Amniotic stem cell (primary cell): ENCODE measurements around the gene ING1.
"Not testable (repeated sequence)": the region's sequence is repeated elsewhere in the genome, so short reads cannot be mapped to it uniquely, and the experiment has no call there.

Experiments
- DNase-seq: peaks from one replicate; lab custom pipeline; 2025; lab: John Stamatoyannopoulos, UW

The ING1 gene

GRCh38 chr13:110695774-110696173 is 17.7 kb upstream of the ING1 start:
- DNase-seq, result not testable (repeated sequence)

- DNase-seq, result no peak
Observed at GRCh38 chr13:110696776-110697175, 16.7 kb upstream of the ING1 start.

DNA sequence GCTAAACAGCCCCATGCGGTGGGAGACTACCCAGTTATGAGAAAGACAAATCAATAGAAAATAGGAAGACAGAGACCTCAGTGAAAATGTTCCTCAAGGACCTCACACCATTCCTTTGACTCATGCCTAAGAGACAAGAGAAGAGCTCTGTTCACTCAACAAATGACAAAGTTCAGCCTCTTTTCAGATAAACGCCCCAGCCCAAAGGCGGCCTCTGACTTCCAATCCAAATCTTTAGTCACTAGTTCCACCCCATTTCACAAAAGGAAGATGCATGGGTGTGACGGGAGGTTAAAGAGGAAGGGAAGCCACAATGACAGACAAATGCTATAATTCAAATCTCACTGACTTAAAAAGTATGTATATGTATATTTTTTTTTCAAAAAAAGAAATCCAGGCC is 15.7 kb upstream of the ING1 start:
- no peak for DNase-seq

GRCh38 chr13:110698689-110699088 is 14.8 kb upstream of the ING1 start:
- no peak for DNase-seq

DNA sequence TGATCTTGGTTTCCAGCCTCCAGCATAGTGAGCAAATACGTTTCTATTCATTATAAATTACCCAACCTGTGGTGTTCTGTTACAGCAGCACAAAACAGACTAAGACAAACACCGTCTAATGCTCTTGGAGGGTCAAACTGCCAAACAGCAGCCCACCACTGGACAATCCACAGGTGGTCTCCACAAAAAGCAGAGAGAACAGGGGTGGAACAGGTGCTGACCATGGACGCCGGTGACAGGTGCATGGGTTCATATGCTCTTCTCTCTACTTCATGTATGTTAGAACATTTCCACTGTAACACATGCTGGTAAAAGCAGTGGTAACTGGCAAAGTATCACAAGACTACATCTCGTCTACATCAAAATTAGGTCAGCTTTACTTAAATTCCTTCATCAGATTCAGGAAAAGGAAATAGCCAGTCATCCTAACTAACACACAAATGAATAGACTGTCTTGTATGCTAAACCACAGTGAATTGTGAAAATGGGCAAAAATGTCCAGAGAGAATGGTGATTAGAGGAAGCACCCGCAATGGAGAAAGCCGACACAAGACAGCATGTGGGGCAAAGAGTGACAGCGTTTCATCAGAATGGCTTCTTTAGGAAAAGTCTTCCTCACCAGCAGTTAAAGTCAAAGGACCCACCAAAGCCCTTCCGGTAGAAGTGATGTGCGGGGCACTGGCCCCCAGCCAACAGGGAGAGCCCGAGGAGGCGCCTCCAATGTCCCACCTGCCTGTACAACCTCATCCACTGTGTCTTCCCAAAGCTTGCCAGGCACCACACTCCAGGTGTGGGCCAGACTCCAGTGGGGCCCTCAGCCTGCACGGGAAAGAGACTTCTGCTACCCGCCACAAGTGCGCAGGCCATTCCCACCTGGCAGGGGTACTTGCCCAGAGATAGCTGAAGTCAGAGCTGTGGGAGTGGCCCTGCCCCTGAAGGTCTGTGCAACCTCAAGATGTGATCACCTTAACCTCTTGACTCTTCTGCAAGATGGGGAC is 14.1 kb upstream of the ING1 start:
- no peak for DNase-seq

DNA sequence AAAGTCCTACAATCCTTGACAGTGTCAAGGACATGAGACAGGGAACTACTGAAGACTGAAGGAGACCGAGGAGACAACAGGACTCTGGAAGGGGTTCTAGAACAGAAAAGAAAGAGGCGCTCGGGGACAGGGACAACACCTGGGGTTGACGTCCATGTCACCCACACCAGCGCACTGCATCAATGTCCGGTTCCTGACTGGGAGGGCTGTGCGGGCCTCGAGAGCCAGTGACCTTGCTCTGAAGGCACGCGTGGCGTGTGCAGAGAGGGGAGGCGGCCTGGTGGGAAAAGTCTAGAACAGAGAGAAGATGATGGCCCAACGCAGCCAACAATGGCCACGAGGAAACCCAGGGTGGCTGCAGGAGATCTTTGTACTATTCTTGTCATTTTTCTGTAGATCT is 13.3 kb upstream of the ING1 start:
- no peak for DNase-seq

- DNase-seq, result no peak
Observed at GRCh38 chr13:110700641-110701040, 12.9 kb upstream of the ING1 start.

DNA sequence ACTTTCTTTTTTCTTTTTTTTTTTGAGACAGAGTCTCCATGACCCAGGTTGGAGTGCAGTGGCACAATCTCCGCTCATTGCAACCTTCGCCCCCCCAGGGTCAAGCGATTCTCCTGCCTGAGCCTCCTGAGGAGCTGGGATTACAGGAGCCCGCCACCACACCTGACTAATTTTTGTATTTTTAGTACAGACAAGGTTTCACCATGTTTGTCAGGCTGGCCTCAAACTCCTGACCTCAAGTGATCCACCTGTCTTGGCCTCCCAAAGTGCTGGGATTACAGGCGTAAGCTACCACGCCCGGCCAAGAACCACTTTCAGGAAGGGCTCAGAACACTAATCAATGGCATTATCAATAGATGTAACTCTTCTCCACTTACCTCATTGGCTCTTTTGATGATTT is 12.4 kb upstream of the ING1 start:
- DNase-seq, result not testable (repeated sequence)

- DNase-seq, result no peak
Observed at GRCh38 chr13:110702089-110702488, 11.4 kb upstream of the ING1 start.

DNA sequence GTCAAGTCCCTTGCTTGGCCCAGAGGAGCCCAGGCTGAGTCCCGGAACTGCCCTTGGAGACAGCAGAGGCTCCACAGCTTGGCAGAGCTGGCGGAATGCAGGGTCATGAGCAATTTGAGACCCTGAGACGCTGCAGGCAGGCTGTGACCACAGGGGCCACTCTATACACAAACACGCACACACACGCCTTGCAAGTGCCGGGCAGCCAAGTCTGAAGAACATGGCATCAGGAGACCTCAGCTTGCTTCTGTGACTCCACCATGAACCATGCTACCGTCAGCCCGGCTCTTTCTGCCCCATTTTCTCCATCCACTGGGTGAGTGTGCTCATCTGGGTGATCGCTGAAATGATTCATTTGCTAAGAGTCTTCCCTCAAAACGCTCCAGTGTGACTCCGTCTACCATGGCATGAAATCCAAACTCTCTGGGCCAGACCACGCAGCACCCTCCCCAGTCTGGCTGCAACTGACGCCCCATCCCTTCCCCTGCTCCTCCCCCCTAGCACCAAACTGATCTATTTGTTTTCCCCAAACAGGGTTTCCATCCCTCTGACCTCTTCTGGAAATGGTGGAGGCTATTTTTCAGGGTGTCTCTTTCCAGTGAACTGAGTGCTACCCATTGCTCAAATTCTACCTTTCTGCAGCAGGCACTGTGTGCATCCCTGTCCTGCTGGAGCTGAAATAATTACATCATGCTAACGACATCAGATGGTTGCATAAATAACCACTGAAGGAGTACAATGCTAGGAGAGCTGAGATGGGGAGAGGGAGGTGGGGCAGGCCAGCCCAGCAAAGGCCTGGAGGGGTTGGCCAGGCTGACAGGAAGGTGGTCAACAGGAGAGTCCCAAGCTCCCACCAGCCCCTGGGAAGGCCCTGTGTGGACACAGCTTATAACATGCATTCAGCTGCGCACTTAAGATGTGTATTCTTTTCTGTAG is 10.6 kb upstream of the ING1 start:
- DNase-seq, result no peak

GRCh38 chr13:110705356-110705825 is 8.1 kb upstream of the ING1 start:
- DNase-seq, result no peak

DNA sequence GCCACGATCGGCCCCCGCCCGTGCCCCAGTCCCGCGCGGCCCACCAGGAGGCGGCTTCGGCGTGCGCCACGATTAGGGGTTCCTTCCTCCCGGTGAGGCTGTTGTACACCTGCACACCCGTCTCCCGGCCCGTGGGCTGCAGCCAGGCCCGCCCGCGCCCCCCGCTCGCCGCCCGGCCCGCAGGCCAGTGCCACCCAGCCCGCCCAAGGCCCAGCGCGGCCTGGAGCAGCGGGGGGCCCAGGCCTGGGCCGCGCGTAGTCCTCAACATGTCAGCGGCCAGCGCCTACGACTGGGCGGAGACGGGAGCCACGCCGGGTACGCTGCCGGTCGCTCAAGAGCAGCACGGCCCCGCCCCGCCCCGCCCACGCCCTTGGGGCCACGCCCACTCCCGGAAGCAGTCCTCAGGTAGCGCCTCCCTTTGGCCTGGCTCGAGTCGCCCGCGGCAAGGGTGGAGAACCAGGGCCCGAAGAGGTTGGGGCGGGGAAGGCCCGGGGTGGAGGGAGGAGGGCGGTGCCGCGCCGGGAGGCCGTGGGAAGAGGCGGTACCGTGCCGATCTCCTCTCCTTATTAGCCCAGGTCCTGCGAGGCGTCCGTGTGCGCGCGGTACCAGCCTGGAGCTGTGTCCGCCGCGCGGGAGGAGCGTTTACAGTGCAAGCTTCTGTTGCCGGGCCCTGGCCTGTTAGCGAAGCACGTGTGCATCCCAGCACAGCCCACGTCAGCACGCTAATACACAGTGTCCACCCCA is 7.5 kb upstream of the ING1 start, which contains the start of gene CARS2:
Gene CARS2, minus strand, starts transcription at position 291 of the 744 bp plus-strand sequence. Its CDS starts 23 bp downstream, at position 268.
- DNase-seq, result peak; percentile 93

DNA sequence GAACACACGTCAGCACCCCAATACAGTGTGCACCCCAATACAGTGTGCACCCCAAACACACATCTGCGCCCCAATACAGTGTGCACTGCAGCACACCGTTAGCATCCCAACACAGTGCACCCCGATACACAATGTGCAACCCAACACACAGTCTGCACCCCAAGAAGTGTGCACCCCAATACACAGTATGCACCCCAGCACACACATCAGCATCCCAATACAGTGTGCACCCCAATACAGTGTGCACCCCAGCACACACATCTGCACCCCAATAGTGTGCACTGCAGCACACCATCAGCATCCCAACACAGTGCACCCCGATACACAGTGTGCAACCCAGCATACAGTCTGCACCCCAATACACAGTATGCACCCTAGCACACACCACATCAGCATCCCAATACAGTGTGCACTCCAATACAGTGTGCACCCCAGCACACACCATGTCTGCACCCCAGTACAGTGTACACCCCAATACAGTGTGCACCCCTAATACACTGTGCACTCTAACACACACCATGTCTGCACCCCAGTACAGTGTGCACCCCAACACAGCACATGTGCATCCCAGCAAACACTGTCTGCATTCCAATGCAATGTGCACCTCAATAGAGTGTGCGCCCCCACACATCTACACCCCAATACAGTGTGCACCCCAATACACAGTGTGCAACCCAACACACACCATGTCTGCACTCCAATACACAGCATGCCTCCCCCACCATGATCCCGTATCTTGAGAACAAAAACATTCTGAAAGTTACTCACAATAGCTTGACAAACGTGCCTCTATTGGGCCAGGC is 6.7 kb upstream of the ING1 start:
- DNase-seq, result no peak

DNA sequence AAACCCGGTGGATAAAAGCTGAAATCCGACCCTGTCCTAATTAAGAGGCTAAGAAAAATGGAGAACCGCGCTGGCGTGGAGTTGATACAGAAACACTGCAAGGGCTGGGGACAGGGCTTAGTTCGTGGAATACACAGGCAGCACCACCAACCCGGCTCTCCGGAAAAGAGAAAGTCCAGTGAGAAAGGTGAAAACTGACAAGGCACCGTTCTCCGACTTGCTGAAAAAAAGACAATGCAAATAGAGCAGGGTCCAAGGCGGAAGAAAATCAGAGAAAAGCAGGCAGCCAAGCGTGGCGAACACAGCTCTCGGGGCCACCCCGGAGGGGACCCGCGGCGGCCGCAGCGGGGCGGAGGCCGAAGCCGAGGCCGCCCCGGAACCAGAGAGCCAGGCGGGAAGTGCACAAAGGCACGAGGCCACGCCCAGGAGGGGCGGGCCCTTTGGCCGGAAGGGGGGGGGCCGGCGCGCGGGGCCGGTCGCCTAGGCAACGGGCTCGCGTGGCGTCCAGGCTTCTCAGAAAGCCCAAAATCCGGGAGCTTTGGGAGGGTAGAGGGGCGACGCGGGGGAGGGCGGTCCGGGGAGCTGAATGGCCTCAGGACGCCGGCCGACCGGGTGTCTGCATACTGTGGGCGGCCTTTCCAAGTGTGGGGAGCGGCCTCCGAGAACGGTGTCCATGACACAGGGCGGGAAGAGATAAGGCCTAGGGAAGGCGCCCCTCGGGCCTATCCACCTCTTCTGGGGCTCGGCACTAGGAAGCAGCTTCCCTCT is 1.2 kb upstream of the ING1 start:
- DNase-seq, result peak; percentile 90

- DNase-seq, result peak; percentile 93
Observed at GRCh38 chr13:110712849-110713641, 455 bp upstream of the ING1 start.

- DNase-seq, result no peak
Observed at GRCh38 chr13:110713981-110714796, 689 bp downstream of the ING1 start.

DNA sequence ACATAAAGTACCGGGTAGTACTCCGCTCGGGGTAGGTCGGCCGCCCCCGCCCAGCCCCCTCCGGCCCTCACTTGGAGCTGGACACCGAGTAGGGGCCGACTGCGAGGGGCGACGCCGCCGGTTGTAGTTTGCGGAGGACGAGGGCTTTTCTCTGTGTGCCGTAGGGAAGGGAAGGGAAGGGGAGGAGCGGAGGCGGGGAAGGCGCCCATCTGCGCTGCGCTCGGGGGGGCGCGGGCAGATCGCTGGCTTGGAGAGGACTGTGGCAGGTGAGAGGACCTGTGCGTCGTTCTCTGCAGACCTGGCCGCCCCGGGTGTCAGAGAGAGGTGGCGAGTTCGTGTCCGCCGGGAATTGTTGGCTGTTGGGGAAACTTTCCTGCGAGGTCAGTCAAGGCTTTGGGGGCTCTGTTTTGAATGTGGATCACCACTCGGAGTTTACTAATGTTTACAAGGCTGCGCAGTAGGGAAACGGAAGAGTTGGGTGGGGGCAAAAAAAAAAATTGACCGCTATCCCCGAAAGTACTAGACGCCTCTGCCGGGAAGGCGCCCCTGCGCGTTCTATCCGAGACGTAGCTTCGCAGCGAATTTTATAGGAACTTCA is 1.4 kb downstream of the ING1 start:
- no peak for DNase-seq
